ENCODE measurements around the gene PDE4D.

- no peak for TF ChIP-seq CTCF (IDR thresholded peaks at IDR 0.05; ENCODE audit: insufficient read depth, low read depth, low read length)
- TF ChIP-seq EZH2 (IDR thresholded peaks at IDR 0.05; ENCODE audit: insufficient read depth, low read length) = no peak
Measured at GRCh38 chr5:59467969-59468368, 425.6 kb downstream of the PDE4D start.

Data from astrocyte (in vitro differentiated cells and primary cell).